Urinary bladder (tissue), 4 donors: Measurements from ENCODE around the gene SRXN1. TPM values are rescaled to one million over a fixed set of nuclear protein-coding genes. Genes with fewer than 3 reads are reported as not detected.

ENCODE experiments used
- DNase-seq: peaks from one replicate; pipeline ENCODE4 v3.0.0-alpha.2; 2015; ENCODE audit errors: extremely low spot score
- H3K27ac ChIP-seq: one replicate; pipeline ENCODE4 v1.5.1; 2013; ENCODE audit warnings: low read depth, mild to moderate bottlenecking, moderate library complexity
- H3K36me3 ChIP-seq: one replicate; pipeline ENCODE4 v1.6.1; 2013; ENCODE audit warnings: mild to moderate bottlenecking, moderate library complexity; ENCODE audit not compliant: insufficient read depth
- H3K4me1 ChIP-seq: one replicate; pipeline ENCODE4 v1.6.1; 2013; ENCODE audit warnings: mild to moderate bottlenecking, moderate library complexity; ENCODE audit not compliant: insufficient read depth
- H3K4me3 ChIP-seq: one replicate; pipeline ENCODE4 v1.5.1; 2013; ENCODE audit warnings: low read depth, low read length
- WGBS: extraction: QIAGEN DNeasy Blood & Tissue Kit; methylation state at CpG from one replicate; pipeline ENCODE4 v1.1.7; 2013; 5-methylcytosine and 5-hydroxymethylcytosine counted together
- polyA plus RNA-seq: library from polyadenylated mRNA; stranded (reverse); fragments of 200-250 nt; gene quantifications from one replicate; pipeline ENCODE4 v1.2.3, GENCODE V29; 2013
- total RNA-seq: library from RNA; depleted of rRNA; stranded (reverse); fragments of >200 nt; gene quantifications from one replicate; pipeline ENCODE4 v1.2.3, GENCODE V29; 2014
- donor health status: healthy with polysubstance abuse.
- donor health status: healthy.

Gene SRXN1
- total and polyA plus RNA-seq, 2 donors: 11.9 to 44.1 TPM

- WGBS: 69% methylated on average over 11 of the region's 11 CpGs
- no peaks in the 10 kb centered on the region for H3K36me3 ChIP-seq
- peaks cover 3% of the 10 kb centered on the region for H3K4me1 ChIP-seq
- H3K27ac ChIP-seq: no peak overlapping the region
- DNase-seq: no peak
- no peak overlapping the region for H3K4me3 ChIP-seq
Observed at GRCh38 chr20:655726-656624, 3.0 kb upstream of the SRXN1 start.

- no peak overlapping the region for H3K4me3 ChIP-seq
- DNase-seq: no peak
- WGBS: 98% methylated on average over 3 of the region's 3 CpGs
- H3K27ac ChIP-seq: no peak overlapping the region
- H3K36me3 ChIP-seq: no peaks in the 10 kb centered on the region
- H3K4me1 ChIP-seq: peaks cover 3% of the 10 kb centered on the region
Observed at GRCh38 chr20:654417-654750, 1.4 kb upstream of the SRXN1 start.

GRCh38 chr20:653590-654416, 803 bp upstream of the SRXN1 start:
- peaks cover under 1% of the 10 kb centered on the region for H3K36me3 ChIP-seq
- peak overlapping the region; percentile 13 for H3K27ac ChIP-seq
- WGBS: 18% methylated on average over 31 of the region's 31 CpGs
- DNase-seq: no peak
- H3K4me3 ChIP-seq: peak overlapping the region; percentile 78
- peaks cover 3% of the 10 kb centered on the region for H3K4me1 ChIP-seq

GRCh38 chr20:652615-653109, 338 bp downstream of the SRXN1 start:
- no peak for DNase-seq
- Histone ChIP-seq H3K4me1 (peaks cover 3% of the 10 kb centered on the region), H3K36me3 (peaks cover 2% of the 10 kb centered on the region), H3K27ac (peak overlapping the region; percentile 84), H3K4me3 (peak overlapping the region; percentile 78)
- WGBS: 2% methylated on average over 36 of the region's 36 CpGs

- peaks cover 2% of the 10 kb centered on the region for H3K36me3 ChIP-seq
- H3K4me1 ChIP-seq: peaks cover 3% of the 10 kb centered on the region
- H3K27ac ChIP-seq: peak overlapping the region; percentile 84
- peak overlapping the region; percentile 78 for H3K4me3 ChIP-seq
- DNase-seq: no peak
- WGBS: 52% methylated on average over 20 of the region's 20 CpGs
Observed at GRCh38 chr20:651713-652614, 1.0 kb downstream of the SRXN1 start.

- H3K36me3 ChIP-seq: peaks cover 2% of the 10 kb centered on the region
- 73% methylated on average over 5 of the region's 5 CpGs for WGBS
- no peak overlapping the region for H3K27ac ChIP-seq
- no peak overlapping the region for H3K4me3 ChIP-seq
- H3K4me1 ChIP-seq: peaks cover 3% of the 10 kb centered on the region
- no peak for DNase-seq
Observed at GRCh38 chr20:650954-651353, 2.0 kb downstream of the SRXN1 start.

GRCh38 chr20:650281-650680, 2.7 kb downstream of the SRXN1 start:
- Histone ChIP-seq H3K4me3 (no peak overlapping the region), H3K27ac (no peak overlapping the region), H3K4me1 (peaks cover 3% of the 10 kb centered on the region), H3K36me3 (peaks cover 2% of the 10 kb centered on the region)
- no peak for DNase-seq
- WGBS: 92% methylated on average over 5 of the region's 5 CpGs

- 94% methylated on average over 2 of the region's 2 CpGs for WGBS
- Histone ChIP-seq H3K36me3 (peaks cover 2% of the 10 kb centered on the region), H3K4me3 (no peak overlapping the region), H3K27ac (no peak overlapping the region), H3K4me1 (peaks cover 3% of the 10 kb centered on the region)
- no peak for DNase-seq
Observed at GRCh38 chr20:647479-648019, 5.5 kb downstream of the SRXN1 start.

GRCh38 chr20:646868-647233, 6.1 kb downstream of the SRXN1 start:
- WGBS: 90% methylated on average over 2 of the region's 2 CpGs
- DNase-seq: no peak
- Histone ChIP-seq H3K4me1 (no peaks in the 10 kb centered on the region), H3K36me3 (peaks cover 2% of the 10 kb centered on the region), H3K4me3 (no peak overlapping the region), H3K27ac (no peak overlapping the region)

GRCh38 chr20:646107-646867, 6.7 kb downstream of the SRXN1 start:
- DNase-seq: no peak
- 86% methylated on average over 10 of the region's 10 CpGs for WGBS
- H3K4me1 ChIP-seq: no peaks in the 10 kb centered on the region
- H3K36me3 ChIP-seq: peaks cover 2% of the 10 kb centered on the region
- H3K4me3 ChIP-seq: no peak overlapping the region
- no peak overlapping the region for H3K27ac ChIP-seq

GRCh38 chr20:645318-646106, 7.5 kb downstream of the SRXN1 start:
- no peak for DNase-seq
- H3K27ac ChIP-seq: no peak overlapping the region
- no peak overlapping the region for H3K4me3 ChIP-seq
- H3K36me3 ChIP-seq: peaks cover 2% of the 10 kb centered on the region
- no peaks in the 10 kb centered on the region for H3K4me1 ChIP-seq
- WGBS: 17% methylated on average over 20 of the region's 20 CpGs
